KMS-11 (cell line): ENCODE measurements around the gene CAMTA1.

Experiments used
- H2AFZ ChIP-seq: fragments of 200-600 bp; sonication (generic); 2 replicates; pipeline ENCODE4 v1.6.1; 2016; ENCODE audit warnings: antibody characterized with exemption, mixed run types, low read depth
- H3K27ac ChIP-seq: fragments of 200-600 bp; sonication (generic); 2 replicates; pipeline ENCODE4 v1.6.1; 2016; ENCODE audit warnings: mild to moderate bottlenecking, mixed run types
- H3K27me3 ChIP-seq: fragments of 200-600 bp; sonication (generic); 2 replicates; pipeline ENCODE4 v1.6.1; 2017; ENCODE audit warnings: mild to moderate bottlenecking, low read depth, mixed run types, moderate library complexity; ENCODE audit not compliant: insufficient read depth
- H3K36me3 ChIP-seq: fragments of 200-600 bp; sonication (generic); 2 replicates; pipeline ENCODE4 v1.6.1; 2017; ENCODE audit warnings: mild to moderate bottlenecking, mixed run types; ENCODE audit not compliant: insufficient read depth
- H3K4me1 ChIP-seq: fragments of 200-600 bp; sonication (generic); 2 replicates; pipeline ENCODE4 v1.6.1; 2016; ENCODE audit warnings: mild to moderate bottlenecking, low read depth, mixed run types; ENCODE audit not compliant: poor library complexity, severe bottlenecking
- H3K4me2 ChIP-seq: fragments of 200-600 bp; sonication (generic); 2 replicates; pipeline ENCODE4 v1.7.0; 2016; ENCODE audit warnings: mild to moderate bottlenecking, mixed run types
- H3K4me3 ChIP-seq: fragments of 200-600 bp; sonication (generic); IDR thresholded peaks from 2 replicates; pipeline ENCODE4 v1.6.1; 2017; ENCODE audit warnings: low read depth, low read length, mixed read lengths; ENCODE audit not compliant: insufficient read depth
- H3K79me2 ChIP-seq: fragments of 200-600 bp; sonication (generic); 2 replicates; pipeline ENCODE4 v1.6.1; 2016; ENCODE audit warnings: low read depth, mixed run types; ENCODE audit not compliant: insufficient read depth
- H3K9ac ChIP-seq: fragments of 200-600 bp; sonication (generic); 2 replicates; pipeline ENCODE4 v1.6.1; 2016; ENCODE audit warnings: mild to moderate bottlenecking, mixed run types
- H4K20me1 ChIP-seq: fragments of 200-600 bp; sonication (generic); 2 replicates; pipeline ENCODE4 v1.6.1; 2016; ENCODE audit warnings: mild to moderate bottlenecking, mixed run types; ENCODE audit not compliant: insufficient read depth
- TF ChIP-seq, protein P1 (sequence below): fragments of 200-600 bp; sonication (generic); conservative IDR thresholded peaks from 2 replicates; pipeline ENCODE4 v1.6.1; 2017; ENCODE audit warnings: low read depth, mild to moderate bottlenecking, antibody characterized with exemption, low read length, moderate library complexity, mixed read lengths

Gene CAMTA1

DNA sequence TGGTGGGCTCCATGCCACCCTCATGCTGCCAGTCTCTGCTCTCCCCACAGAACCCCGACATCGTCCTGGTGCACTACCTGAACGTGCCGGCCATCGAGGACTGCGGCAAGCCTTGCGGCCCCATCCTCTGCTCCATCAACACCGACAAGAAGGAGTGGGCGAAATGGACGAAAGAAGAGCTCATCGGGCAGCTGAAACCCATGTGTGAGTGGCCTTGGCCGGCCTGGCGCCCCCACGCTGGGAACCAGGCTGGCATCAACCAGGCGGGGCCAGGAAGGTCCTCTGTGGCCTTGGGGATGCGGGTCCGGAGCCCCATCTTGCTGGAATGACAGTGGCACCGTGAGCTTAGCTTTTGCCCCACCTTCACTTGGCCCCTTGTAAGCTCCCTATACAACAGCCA, 855.1 kb downstream of the CAMTA1 start:
- TF ChIP-seq, protein P1, sequence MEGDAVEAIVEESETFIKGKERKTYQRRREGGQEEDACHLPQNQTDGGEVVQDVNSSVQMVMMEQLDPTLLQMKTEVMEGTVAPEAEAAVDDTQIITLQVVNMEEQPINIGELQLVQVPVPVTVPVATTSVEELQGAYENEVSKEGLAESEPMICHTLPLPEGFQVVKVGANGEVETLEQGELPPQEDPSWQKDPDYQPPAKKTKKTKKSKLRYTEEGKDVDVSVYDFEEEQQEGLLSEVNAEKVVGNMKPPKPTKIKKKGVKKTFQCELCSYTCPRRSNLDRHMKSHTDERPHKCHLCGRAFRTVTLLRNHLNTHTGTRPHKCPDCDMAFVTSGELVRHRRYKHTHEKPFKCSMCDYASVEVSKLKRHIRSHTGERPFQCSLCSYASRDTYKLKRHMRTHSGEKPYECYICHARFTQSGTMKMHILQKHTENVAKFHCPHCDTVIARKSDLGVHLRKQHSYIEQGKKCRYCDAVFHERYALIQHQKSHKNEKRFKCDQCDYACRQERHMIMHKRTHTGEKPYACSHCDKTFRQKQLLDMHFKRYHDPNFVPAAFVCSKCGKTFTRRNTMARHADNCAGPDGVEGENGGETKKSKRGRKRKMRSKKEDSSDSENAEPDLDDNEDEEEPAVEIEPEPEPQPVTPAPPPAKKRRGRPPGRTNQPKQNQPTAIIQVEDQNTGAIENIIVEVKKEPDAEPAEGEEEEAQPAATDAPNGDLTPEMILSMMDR = no peak
- no peak overlapping the region for H3K27ac ChIP-seq
- H3K4me1 ChIP-seq = no peaks in the 10 kb centered on the region

DNA sequence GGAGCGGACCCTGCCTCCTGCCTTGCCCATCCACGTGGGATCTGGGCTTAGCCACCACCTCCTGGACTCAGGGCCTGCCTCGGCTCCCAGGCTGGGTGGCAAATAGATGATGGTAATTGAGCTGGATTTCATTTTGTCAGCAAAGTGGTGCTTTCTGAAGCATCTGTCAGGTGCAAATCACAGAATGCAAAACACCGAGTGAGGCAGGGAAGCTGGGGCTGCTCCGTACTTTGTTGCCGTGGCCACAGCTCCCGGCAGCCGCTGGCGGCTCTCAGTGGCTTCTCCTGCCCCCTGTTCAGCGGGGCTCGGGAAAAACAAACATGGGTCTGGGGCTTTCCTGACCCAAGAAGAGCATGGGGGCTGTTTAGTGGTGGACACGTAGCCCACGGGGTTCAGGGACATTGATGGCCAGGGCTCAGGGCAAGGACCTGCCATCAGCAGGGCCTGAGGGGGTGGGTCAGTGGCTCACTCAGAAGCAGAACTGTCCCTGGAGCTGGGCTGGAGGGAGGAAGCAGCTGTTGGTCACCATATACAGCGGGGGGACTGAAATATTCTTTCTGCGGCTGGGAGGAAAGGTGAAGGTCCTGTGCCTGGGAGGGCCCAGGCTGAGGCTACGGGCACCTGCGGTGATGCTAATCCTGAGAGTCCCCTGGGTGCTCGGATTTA, 855.8 kb downstream of the CAMTA1 start:
- TF ChIP-seq, protein P1 = no peak
- H3K79me2 ChIP-seq = no peaks in the 10 kb centered on the region
- H3K36me3 ChIP-seq = no peaks in the 10 kb centered on the region
- peaks cover 73% of the 10 kb centered on the region for H3K27me3 ChIP-seq
- H3K4me1 ChIP-seq = no peaks in the 10 kb centered on the region
- H2AFZ ChIP-seq = no peak overlapping the region
- no peak overlapping the region for H3K9ac ChIP-seq
- no peaks in the 10 kb centered on the region for H4K20me1 ChIP-seq
- no peak overlapping the region for H3K4me3 ChIP-seq
- no peak overlapping the region for H3K4me2 ChIP-seq
- no peak overlapping the region for H3K27ac ChIP-seq

More for the DNA sequence above, 855.1 kb downstream of the CAMTA1 start:
- Histone ChIP-seq H3K4me3 (no peak overlapping the region), H4K20me1 (no peaks in the 10 kb centered on the region), H3K36me3 (no peaks in the 10 kb centered on the region), H3K27me3 (peaks cover 79% of the 10 kb centered on the region), H2AFZ (no peak overlapping the region), H3K4me2 (no peak overlapping the region), H3K79me2 (no peaks in the 10 kb centered on the region), H3K9ac (no peak overlapping the region)

DNA sequence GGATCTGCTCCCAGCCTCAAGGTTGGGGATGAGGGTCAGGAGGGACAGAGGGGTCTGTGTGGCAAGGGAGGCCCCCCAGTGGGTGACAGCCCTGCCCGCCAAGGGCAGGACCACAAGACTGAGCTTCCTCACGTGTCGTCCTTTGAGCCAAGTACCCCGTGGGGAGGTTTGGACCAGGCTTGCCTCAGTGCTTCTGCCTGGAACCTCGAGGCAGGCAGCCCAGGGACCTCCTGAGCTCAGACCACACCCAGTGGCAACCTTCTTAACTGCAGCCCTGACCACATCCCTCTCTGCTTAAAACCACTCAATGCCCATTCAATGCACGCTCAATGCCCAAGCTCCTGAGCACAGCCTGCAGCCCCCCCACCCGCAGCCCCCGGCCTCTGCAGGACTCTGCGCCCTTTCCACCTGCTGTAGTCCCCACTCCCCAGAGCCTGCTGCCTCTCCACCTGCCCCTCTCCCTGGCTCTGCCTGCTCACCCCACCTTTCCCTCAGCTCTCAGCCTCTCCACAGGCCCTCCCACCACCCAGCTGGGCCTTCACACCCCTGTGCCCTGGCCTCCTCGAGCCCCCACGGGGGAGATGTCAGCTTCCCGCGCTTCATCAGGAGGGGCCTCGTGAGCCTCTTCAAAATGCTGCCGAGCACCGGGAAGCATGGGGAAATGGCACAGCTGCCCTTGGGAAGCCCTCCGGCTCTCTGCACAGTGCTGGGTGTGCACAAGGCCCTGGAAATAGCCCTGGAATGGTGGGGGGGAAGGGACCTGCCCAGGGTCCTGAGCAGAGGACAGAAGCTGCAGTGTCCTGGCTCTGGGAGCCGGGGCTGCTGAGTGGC, 856.5 kb downstream of the CAMTA1 start:
- no peaks in the 10 kb centered on the region for H4K20me1 ChIP-seq
- H2AFZ ChIP-seq = no peak overlapping the region
- H3K27ac ChIP-seq = no peak overlapping the region
- no peaks in the 10 kb centered on the region for H3K36me3 ChIP-seq
- H3K27me3 ChIP-seq = peaks cover 67% of the 10 kb centered on the region
- H3K4me2 ChIP-seq = no peak overlapping the region
- no peak overlapping the region for H3K4me3 ChIP-seq
- H3K9ac ChIP-seq = no peak overlapping the region
- TF ChIP-seq, protein P1 = no peak
- no peaks in the 10 kb centered on the region for H3K79me2 ChIP-seq
- H3K4me1 ChIP-seq = no peaks in the 10 kb centered on the region

DNA sequence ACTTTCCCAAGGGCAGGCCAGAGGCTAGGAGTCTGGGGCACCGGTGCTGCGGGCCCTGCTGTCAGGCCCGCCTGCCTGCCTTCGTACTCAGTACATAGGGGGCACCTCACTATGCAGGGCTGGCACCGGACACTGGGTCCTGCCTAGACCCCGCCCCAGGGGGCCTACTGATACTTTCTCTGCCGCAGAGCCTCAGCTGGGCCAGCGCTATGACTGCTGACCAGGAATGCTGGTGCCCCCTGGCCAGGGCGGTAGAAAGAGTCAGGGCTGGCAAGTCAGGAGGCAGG, 857.1 kb downstream of the CAMTA1 start:
- Histone ChIP-seq H3K4me3 (no peak overlapping the region), H3K4me2 (no peak overlapping the region), H2AFZ (no peak overlapping the region), H3K27ac (no peak overlapping the region), H3K27me3 (peaks cover 62% of the 10 kb centered on the region), H3K9ac (no peak overlapping the region), H3K4me1 (no peaks in the 10 kb centered on the region), H3K36me3 (no peaks in the 10 kb centered on the region), H4K20me1 (no peaks in the 10 kb centered on the region), H3K79me2 (no peaks in the 10 kb centered on the region)
- TF ChIP-seq, protein P1 = no peak
